Measurements from ENCODE around the gene LZTFL1. TPM values are rescaled to one million over a fixed set of nuclear protein-coding genes. Genes with fewer than 3 reads are reported as not detected.

The LZTFL1 gene, protein sequence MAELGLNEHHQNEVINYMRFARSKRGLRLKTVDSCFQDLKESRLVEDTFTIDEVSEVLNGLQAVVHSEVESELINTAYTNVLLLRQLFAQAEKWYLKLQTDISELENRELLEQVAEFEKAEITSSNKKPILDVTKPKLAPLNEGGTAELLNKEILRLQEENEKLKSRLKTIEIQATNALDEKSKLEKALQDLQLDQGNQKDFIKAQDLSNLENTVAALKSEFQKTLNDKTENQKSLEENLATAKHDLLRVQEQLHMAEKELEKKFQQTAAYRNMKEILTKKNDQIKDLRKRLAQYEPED
- 10 to 100 TPM; 12.6 to 30.9 (median 23.3) TPM for total RNA-seq

DNA sequence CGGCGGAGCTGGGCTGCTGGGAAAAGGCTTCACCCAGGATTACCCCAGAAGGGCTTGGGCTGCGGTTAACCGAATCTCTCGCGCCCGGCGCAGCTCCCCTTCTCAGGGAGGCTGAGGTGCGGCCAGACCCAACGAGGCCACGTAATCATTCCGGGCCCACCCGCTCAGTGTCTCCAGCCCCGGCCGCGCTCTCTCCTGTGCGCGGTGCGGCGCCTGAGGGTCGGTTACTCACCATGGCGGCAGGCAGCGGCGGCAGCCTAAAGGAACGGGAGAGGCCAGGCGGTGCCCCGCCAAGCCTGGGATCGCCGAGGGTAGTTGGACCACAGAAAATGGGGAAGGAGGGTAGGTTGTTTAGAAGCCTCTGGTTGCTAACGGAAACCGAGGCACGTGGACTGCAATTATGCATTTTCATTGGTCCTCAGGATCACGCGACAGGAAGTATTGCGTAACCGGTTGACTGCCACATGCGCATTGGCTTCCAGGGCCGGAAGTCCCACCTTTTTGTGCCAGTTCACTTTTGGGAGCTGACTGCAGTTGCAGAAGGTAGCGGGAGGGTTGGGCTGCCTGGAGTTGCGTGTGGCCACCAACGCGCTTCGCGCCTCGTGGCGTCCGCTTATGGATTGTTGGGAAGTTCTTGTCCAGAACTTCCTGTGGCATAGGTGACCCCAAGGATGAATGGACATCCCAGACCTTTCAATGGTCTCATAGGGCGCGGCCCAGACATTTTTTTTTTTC, at the start of gene LZTFL1:
TSS of gene LZTFL1 (minus strand) at position 363 of the 735 bp plus-strand sequence. CDS start at position 235, 128 bp downstream.
- peak within 1 kb of the TSS in 3 of 4 donors; percentile 71 to 77 (median 77) for H3K27ac ChIP-seq
- peaks cover 0 to 19% (median 0%) of the 10 kb centered on the region in 3 donors for H3K4me1 ChIP-seq
- 27 to 28% methylated on average over 4 to 5 of the region's 49 CpGs for WGBS, 2 donors (ENCODE audit: low coverage in 1 of 2)

GRCh38 chr3:45890405-45890804, 48.5 kb upstream of the LZTFL1 start:
- no peak for ATAC-seq
- TF ChIP-seq EP300 (IDR thresholded peaks at IDR 0.05): no peak
- no peak for TF ChIP-seq POLR2A (IDR thresholded peaks at IDR 0.05)
- TF ChIP-seq POLR2AphosphoS5 (IDR thresholded peaks at IDR 0.05): no peak
- no peak for TF ChIP-seq CTCF (IDR thresholded peaks at IDR 0.05)
- 45 to 58% methylated on average over 3 of the region's 3 CpGs for WGBS, 2 donors (ENCODE audit: low coverage in 1 of 2)
- no peak overlapping the region for H3K27ac ChIP-seq
- no peaks in the 10 kb centered on the region for H3K4me1 ChIP-seq
- H3K36me3 ChIP-seq: no peaks in the 10 kb centered on the region
- no peaks in the 10 kb centered on the region for H3K27me3 ChIP-seq
- no peak overlapping the region for H3K4me3 ChIP-seq
- no peaks in the 10 kb centered on the region for H3K9me3 ChIP-seq

More for the DNA sequence above, at the start of gene LZTFL1:
- TF ChIP-seq POLR2A (IDR thresholded peaks at IDR 0.05) (no peak), POLR2AphosphoS5 (IDR thresholded peaks at IDR 0.05) (peak; percentile 70), CTCF (IDR thresholded peaks at IDR 0.05) (peak in 1 of 4 experiments; percentile 15), EP300 (IDR thresholded peaks at IDR 0.05) (no peak)
- H3K4me3 ChIP-seq: peak within 1 kb of the TSS; percentile 72 to 75
- ATAC-seq: peak; percentile 98
- no peaks in the 10 kb centered on the region for H3K9me3 ChIP-seq
- peaks cover 0 to 11% of the 10 kb centered on the region in 2 donors for H3K36me3 ChIP-seq
- H3K27me3 ChIP-seq: no peaks in the 10 kb centered on the region

DNA sequence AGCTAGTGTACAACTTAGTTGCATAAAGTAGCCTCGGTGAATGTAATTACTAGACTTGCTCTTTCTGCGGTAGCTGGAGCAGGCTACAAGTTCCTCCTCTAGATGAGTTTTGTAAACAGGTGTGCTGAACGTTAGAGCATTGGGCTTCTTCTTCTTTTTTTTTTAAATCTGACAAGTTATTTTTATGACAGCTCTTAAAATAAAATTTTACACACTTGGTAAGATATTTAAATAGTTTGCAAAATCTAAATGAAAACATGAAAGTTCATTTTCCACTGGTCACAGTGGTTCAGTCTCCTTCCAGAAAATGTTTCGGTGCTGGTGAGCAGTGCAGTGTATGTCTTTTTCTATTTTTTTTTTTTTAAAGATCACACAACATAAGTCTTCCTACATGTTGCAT, 47.4 kb upstream of the LZTFL1 start:
- TF ChIP-seq CTCF (IDR thresholded peaks at IDR 0.05) (no peak), EP300 (IDR thresholded peaks at IDR 0.05) (no peak), POLR2A (IDR thresholded peaks at IDR 0.05) (no peak), POLR2AphosphoS5 (IDR thresholded peaks at IDR 0.05) (no peak)
- no peak for ATAC-seq
- no peaks in the 10 kb centered on the region for H3K4me1 ChIP-seq
- H3K27ac ChIP-seq: no peak overlapping the region
- no peaks in the 10 kb centered on the region for H3K36me3 ChIP-seq
- H3K4me3 ChIP-seq: no peak overlapping the region
- no peaks in the 10 kb centered on the region for H3K9me3 ChIP-seq
- WGBS, 2 donors (ENCODE audit: low coverage in 1 of 2): 82% methylated on average over 4 of the region's 4 CpGs
- H3K27me3 ChIP-seq: no peaks in the 10 kb centered on the region

DNA sequence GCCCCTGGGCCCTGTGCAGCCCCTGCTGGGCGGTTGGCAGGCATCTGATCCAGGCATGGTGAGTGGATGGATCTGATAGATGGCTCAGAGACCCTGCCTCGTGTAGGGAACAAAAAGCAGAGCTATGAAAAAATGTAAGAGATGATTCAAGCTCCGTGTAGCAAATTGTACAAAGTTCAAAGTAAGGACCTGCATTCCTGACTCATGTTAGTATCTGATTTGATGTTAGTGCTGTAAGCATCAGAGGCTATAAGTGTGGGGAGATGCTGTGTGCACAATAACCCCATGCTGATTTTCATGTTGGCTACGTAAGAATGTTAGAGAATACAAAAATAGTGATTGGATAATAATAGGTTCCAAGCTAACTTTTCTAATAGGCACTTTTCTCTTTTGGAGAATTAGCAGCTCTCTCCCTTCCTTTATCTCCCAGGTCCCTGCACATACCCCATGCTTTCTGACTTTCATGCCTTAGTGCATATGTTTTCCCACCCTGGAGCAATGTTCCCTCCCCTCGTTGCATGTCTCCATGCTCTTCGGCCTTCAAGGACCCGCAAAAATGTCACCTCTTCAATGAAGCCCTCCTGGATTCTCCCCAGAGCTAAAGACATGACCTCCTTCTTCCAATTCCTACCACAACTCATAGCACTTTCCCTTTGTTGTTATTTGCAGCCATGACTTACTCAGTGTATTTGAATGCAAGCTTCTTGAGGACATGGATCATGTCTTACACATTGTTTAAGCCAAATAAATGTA, 46.0 kb upstream of the LZTFL1 start:
- Histone ChIP-seq H3K27ac (no peak overlapping the region), H3K9me3 (no peaks in the 10 kb centered on the region), H3K27me3 (no peaks in the 10 kb centered on the region), H3K4me1 (no peaks in the 10 kb centered on the region), H3K4me3 (no peak overlapping the region), H3K36me3 (no peaks in the 10 kb centered on the region)
- no peak for TF ChIP-seq CTCF (IDR thresholded peaks at IDR 0.05)
- no peak for TF ChIP-seq POLR2A (IDR thresholded peaks at IDR 0.05)
- no peak for TF ChIP-seq EP300 (IDR thresholded peaks at IDR 0.05)
- TF ChIP-seq POLR2AphosphoS5 (IDR thresholded peaks at IDR 0.05): no peak
- no peak for ATAC-seq
- 43 to 66% methylated on average over 3 to 5 of the region's 7 CpGs for WGBS, 2 donors (ENCODE audit: low coverage in 1 of 2)

Measured in gastroesophageal sphincter (tissue), 4 donors.